H9 (cell line): Measurements from ENCODE around the gene SLC51A. TPM values are rescaled to one million over a fixed set of nuclear protein-coding genes. Genes with fewer than 3 reads are reported as not detected.
A peak's percentile ranks its signal among the peaks of the same experiment; 100 is the strongest.

Source experiments
- DNase-seq: peaks from one replicate; pipeline ENCODE4 v3.0.0-alpha.2; 2017
- H2AFZ ChIP-seq: one replicate; pipeline ENCODE4 v1.6.1; 2013; ENCODE audit warnings: mild to moderate bottlenecking, low read length, control low read depth, moderate library complexity
- H2AK5ac ChIP-seq: 2 replicates; pipeline ENCODE4 v1.6.1; 2013; ENCODE audit warnings: low read length, control low read depth, mixed read lengths; ENCODE audit not compliant: insufficient read length
- H2BK120ac ChIP-seq: one replicate; pipeline ENCODE4 v1.6.1; 2013; ENCODE audit warnings: low read depth, mild to moderate bottlenecking, low read length, control low read depth, inconsistent platforms; ENCODE audit not compliant: poor library complexity, severe bottlenecking
- H2BK12ac ChIP-seq: 2 replicates; pipeline ENCODE4 v1.6.1; 2013; ENCODE audit warnings: low read length, control low read depth, mixed read lengths, low read depth; ENCODE audit not compliant: insufficient read length
- H2BK15ac ChIP-seq: 2 replicates; pipeline ENCODE4 v1.6.1; 2013; ENCODE audit warnings: low read depth, low read length, control low read depth
- H2BK20ac ChIP-seq: one replicate; pipeline ENCODE4 v1.6.1; 2013; ENCODE audit warnings: low read depth, mild to moderate bottlenecking, low read length, control low read depth, inconsistent platforms; ENCODE audit not compliant: poor library complexity, severe bottlenecking
- H2BK5ac ChIP-seq: 2 replicates; pipeline ENCODE4 v1.6.1; 2013; ENCODE audit warnings: low read length, control low read depth, mixed read lengths; ENCODE audit not compliant: insufficient read length
- H3K14ac ChIP-seq: 2 replicates; pipeline ENCODE4 v1.6.1; 2013; ENCODE audit warnings: low read length, control low read depth; ENCODE audit not compliant: insufficient read depth
- H3K18ac ChIP-seq: 2 replicates; pipeline ENCODE4 v1.6.1; 2013; ENCODE audit warnings: low read depth, mild to moderate bottlenecking, mixed read lengths, low read length, control low read depth; ENCODE audit not compliant: insufficient read length
- H3K23ac ChIP-seq: 2 replicates; pipeline ENCODE4 v1.6.1; 2013; ENCODE audit warnings: low read length, control low read depth, mixed read lengths, low read depth; ENCODE audit not compliant: insufficient read length
- H3K23me2 ChIP-seq: 2 replicates; pipeline ENCODE4 v1.6.1; 2013; ENCODE audit warnings: low read depth, mild to moderate bottlenecking, mixed read lengths, low read length, control low read depth; ENCODE audit not compliant: insufficient read length, poor library complexity, severe bottlenecking
- H3K27ac ChIP-seq: 2 replicates; pipeline ENCODE4 v1.5.1; 2013; ENCODE audit warnings: low read length, control low read depth, mixed read lengths, low read depth; ENCODE audit not compliant: insufficient read length
- H3K27me3 ChIP-seq: 2 replicates; pipeline ENCODE4 v1.6.1; 2013; ENCODE audit warnings: low read length, control low read depth, inconsistent platforms; ENCODE audit not compliant: insufficient read depth
- H3K4ac ChIP-seq: 2 replicates; pipeline ENCODE4 v1.6.1; 2013; ENCODE audit warnings: low read depth, mild to moderate bottlenecking, control low read depth, inconsistent platforms, low read length, moderate library complexity
- H3K4me1 ChIP-seq: 2 replicates; pipeline ENCODE4 v1.6.1; 2013; ENCODE audit warnings: low read length, control low read depth, inconsistent platforms; ENCODE audit not compliant: insufficient read depth
- H3K4me2 ChIP-seq: 2 replicates; pipeline ENCODE4 v1.6.1; 2013; ENCODE audit warnings: low read length, control low read depth, mixed read lengths; ENCODE audit not compliant: insufficient read length, insufficient read depth
- H3K56ac ChIP-seq: 2 replicates; pipeline ENCODE4 v1.6.1; 2013; ENCODE audit warnings: low read depth, mild to moderate bottlenecking, mixed read lengths, low read length, control low read depth; ENCODE audit not compliant: insufficient read length
- H3K79me1 ChIP-seq: 2 replicates; pipeline ENCODE4 v1.6.1; 2013; ENCODE audit warnings: low read depth, mild to moderate bottlenecking, moderate library complexity, low read length, control low read depth, inconsistent platforms; ENCODE audit not compliant: insufficient read depth, poor library complexity, severe bottlenecking
- H3K79me2 ChIP-seq: 2 replicates; pipeline ENCODE4 v1.6.1; 2013; ENCODE audit warnings: low read length, control low read depth, inconsistent platforms; ENCODE audit not compliant: insufficient read depth
- H3K9ac ChIP-seq: 2 replicates; pipeline ENCODE4 v1.6.1; 2013; ENCODE audit warnings: low read length, control low read depth, mixed read lengths; ENCODE audit not compliant: insufficient read length; ENCODE audit errors: extremely low read depth
- H3K9me3 ChIP-seq: one replicate; pipeline ENCODE4 v1.6.1; 2013; ENCODE audit warnings: low read depth, low read length, inconsistent platforms; ENCODE audit not compliant: control insufficient read depth
- H3T11ph ChIP-seq: one replicate; pipeline ENCODE4 v1.6.1; 2013; ENCODE audit warnings: mild to moderate bottlenecking, low read length, control low read depth, inconsistent platforms
- H4K20me1 ChIP-seq: one replicate; pipeline ENCODE4 v1.6.1; 2013; ENCODE audit not compliant: control insufficient read depth, insufficient read length, insufficient read depth
- H4K5ac ChIP-seq: 2 replicates; pipeline ENCODE4 v1.6.1; 2013; ENCODE audit warnings: low read depth, mild to moderate bottlenecking, mixed read lengths, low read length, control low read depth; ENCODE audit not compliant: insufficient read length
- H4K8ac ChIP-seq: replicated peaks from 2 replicates; pipeline ENCODE4 v1.6.1; 2013; ENCODE audit warnings: low read length, control low read depth, mixed read lengths, low read depth; ENCODE audit not compliant: insufficient read length
- H4K91ac ChIP-seq: 2 replicates; pipeline ENCODE4 v1.6.1; 2013; ENCODE audit warnings: low read depth, mild to moderate bottlenecking, moderate library complexity, mixed read lengths, low read length, control low read depth; ENCODE audit not compliant: insufficient read length
- H3K27ac Mint-ChIP-seq, 3 experiments: 2 replicates in 2 of 3; 3 replicates in 1 of 3; pipeline ENCODE4 v1.8.0; 2020 to 2021; ENCODE audit warnings: mixed read lengths in 3 of 3, mild to moderate bottlenecking in 1 of 3, moderate library complexity in 1 of 3
- H3K27me3 Mint-ChIP-seq: 2 replicates; pipeline ENCODE4 v1.8.0; 2021; ENCODE audit warnings: low read depth, mild to moderate bottlenecking, moderate library complexity, mixed read lengths
- H3K36me3 Mint-ChIP-seq, 3 experiments: 2 replicates in 2 of 3; 3 replicates in 1 of 3; pipeline ENCODE4 v1.8.0; 2020 to 2021; ENCODE audit warnings: low read depth in 3 of 3, mixed read lengths in 3 of 3; ENCODE audit not compliant: insufficient read depth in 1 of 3
- H3K4me1 Mint-ChIP-seq, 2 experiments: 2 replicates each; pipeline ENCODE4 v1.8.0; 2020; ENCODE audit warnings: mixed read lengths in 2 of 2
- H3K4me3 Mint-ChIP-seq, 2 experiments: 2 replicates in 1 of 2; 3 replicates in 1 of 2; pipeline ENCODE4 v1.8.0; 2020 to 2021; ENCODE audit warnings: mild to moderate bottlenecking in 2 of 2, mixed read lengths in 2 of 2, moderate library complexity in 1 of 2
- H3K9me3 Mint-ChIP-seq, 2 experiments: 2 replicates in 1 of 2; 3 replicates in 1 of 2; pipeline ENCODE4 v1.8.0; 2020; ENCODE audit warnings: mild to moderate bottlenecking in 2 of 2, mixed read lengths in 2 of 2, moderate library complexity in 1 of 2
- WGBS: extraction: QIAGEN DNeasy Blood & Tissue Kit; methylation state at CpG from one replicate; pipeline ENCODE4 v1.1.7; 2013; ENCODE audit warnings: missing lambda C conversion rate, low lambda C conversion rate, mixed read lengths; ENCODE audit not compliant: insufficient read length; ENCODE audit errors: extremely low coverage; 5-methylcytosine and 5-hydroxymethylcytosine counted together
- total RNA-seq: library from RNA; stranded (reverse); gene quantifications from 2 replicates; pipeline ENCODE4 v1.2.1, GENCODE V29; 2021
- TF ChIP-seq, protein P1 (sequence below): fragments of 200-600 bp; sonication (generic); conservative IDR thresholded peaks from 3 replicates; pipeline ENCODE4 v1.8.0; 2021; ENCODE audit warnings: antibody characterized with exemption, mild to moderate bottlenecking

The SLC51A gene
- total RNA-seq, 1 experiment from 2014 or later: 5.6 TPM

DNA sequence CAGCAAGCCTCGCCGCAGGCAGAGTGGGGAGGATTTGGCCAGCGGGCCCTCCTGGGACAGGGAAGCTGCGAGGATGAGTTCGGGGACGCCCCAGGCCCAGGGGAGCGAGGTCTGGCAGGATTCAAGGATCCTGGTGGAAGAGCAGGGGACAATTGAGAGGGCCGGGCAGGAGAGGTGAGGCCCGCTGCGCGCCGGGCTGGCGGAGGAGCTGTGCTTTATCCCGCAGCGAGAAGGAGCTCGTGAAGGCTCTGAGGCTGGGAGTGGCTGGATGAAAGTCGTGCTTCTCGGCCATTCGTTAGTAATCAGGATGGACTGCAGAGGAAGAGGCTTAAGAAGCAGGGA is 3.6 kb downstream of the SLC51A start:
- Histone ChIP-seq H4K5ac (no peak overlapping the region), H3K79me2 (no peaks in the 10 kb centered on the region), H3K4me2 (no peak overlapping the region), H3K9me3 (no peaks in the 10 kb centered on the region), H3K56ac (no peak overlapping the region), H2BK5ac (no peak overlapping the region), H3K23ac (no peak overlapping the region), H3K9ac (no peak overlapping the region), H3K79me1 (no peaks in the 10 kb centered on the region), H2AFZ (no peak overlapping the region), H2BK120ac (no peak overlapping the region), H2BK20ac (no peak overlapping the region), H2AK5ac (no peak overlapping the region), H3K27me3 (no peaks in the 10 kb centered on the region), H4K20me1 (no peaks in the 10 kb centered on the region), H3T11ph (no peak overlapping the region), H4K91ac (no peak overlapping the region), H3K4me1 (0 out of 2 replicates have a peak, but pooled peaks cover 2% of the 10 kb centered on the region), H2BK12ac (no peak overlapping the region), H4K8ac (no peak overlapping the region), H2BK15ac (no peak overlapping the region), H3K27ac (no peak overlapping the region), H3K23me2 (no peaks in the 10 kb centered on the region), H3K18ac (no peak overlapping the region), H3K14ac (no peak overlapping the region), H3K4ac (no peak overlapping the region)
- H3K4me3 Mint-ChIP-seq: 0 out of 5 replicates have a peak overlapping the region, but pooled peaks of 1 of the 2 experiments have one; percentile 13
- DNase-seq: no peak
- WGBS: no CpG with 5 or more reads among the region's 19 CpGs
- H3K27ac Mint-ChIP-seq: peak overlapping the region in 1 of 3 experiments; percentile 68; a peak in 1 of 7 replicates
- peaks cover 0 to 2% (median 0%) of the 10 kb centered on the region in 3 experiments; a peak in 3 of 7 replicates for H3K36me3 Mint-ChIP-seq
- peaks cover 1% of the 10 kb centered on the region for H3K27me3 Mint-ChIP-seq
- TF ChIP-seq, protein P1, sequence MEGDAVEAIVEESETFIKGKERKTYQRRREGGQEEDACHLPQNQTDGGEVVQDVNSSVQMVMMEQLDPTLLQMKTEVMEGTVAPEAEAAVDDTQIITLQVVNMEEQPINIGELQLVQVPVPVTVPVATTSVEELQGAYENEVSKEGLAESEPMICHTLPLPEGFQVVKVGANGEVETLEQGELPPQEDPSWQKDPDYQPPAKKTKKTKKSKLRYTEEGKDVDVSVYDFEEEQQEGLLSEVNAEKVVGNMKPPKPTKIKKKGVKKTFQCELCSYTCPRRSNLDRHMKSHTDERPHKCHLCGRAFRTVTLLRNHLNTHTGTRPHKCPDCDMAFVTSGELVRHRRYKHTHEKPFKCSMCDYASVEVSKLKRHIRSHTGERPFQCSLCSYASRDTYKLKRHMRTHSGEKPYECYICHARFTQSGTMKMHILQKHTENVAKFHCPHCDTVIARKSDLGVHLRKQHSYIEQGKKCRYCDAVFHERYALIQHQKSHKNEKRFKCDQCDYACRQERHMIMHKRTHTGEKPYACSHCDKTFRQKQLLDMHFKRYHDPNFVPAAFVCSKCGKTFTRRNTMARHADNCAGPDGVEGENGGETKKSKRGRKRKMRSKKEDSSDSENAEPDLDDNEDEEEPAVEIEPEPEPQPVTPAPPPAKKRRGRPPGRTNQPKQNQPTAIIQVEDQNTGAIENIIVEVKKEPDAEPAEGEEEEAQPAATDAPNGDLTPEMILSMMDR: no peak
- H3K9me3 Mint-ChIP-seq: no peaks in the 10 kb centered on the region
- H3K4me1 Mint-ChIP-seq: peaks cover 28 to 29% of the 10 kb centered on the region in 2 experiments
